ENCODE data around the gene MRTFA.

DNA sequence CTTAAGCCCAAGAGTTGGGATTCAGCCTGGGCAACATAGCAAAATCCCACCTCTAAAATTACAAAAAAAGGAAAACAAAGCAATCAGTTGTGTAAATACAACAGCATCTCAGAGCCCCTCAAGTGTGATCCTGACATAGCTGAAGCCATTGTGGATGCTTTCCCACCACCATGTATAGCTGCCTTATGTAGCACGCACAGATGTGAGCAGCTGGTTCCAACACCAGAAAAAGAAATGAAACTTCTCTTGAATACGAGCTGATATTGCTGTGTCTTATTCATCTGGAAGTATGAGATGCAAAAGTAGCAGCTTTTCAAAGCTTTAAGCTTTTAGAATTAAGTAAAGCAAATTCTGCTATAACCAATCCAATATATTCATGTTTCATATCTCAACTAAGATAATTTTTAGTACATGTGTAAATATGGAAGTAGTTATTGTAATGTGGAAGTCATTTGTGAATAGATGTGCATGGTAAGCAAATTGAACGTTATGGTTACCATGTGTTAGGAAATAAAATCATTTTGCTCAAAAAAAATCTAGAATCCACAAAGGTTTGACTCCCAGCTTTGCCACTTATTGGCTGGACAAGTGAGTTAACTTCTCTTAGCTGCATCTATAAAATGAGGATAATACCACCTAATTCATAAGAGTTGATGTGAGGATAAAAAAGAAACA, 203.0 kb downstream of the MRTFA start:
- TF ChIP-seq EP300 (IDR thresholded peaks at IDR 0.05) (no peak), POLR2A (IDR thresholded peaks at IDR 0.05) (no peak)
- TF ChIP-seq, protein P1, sequence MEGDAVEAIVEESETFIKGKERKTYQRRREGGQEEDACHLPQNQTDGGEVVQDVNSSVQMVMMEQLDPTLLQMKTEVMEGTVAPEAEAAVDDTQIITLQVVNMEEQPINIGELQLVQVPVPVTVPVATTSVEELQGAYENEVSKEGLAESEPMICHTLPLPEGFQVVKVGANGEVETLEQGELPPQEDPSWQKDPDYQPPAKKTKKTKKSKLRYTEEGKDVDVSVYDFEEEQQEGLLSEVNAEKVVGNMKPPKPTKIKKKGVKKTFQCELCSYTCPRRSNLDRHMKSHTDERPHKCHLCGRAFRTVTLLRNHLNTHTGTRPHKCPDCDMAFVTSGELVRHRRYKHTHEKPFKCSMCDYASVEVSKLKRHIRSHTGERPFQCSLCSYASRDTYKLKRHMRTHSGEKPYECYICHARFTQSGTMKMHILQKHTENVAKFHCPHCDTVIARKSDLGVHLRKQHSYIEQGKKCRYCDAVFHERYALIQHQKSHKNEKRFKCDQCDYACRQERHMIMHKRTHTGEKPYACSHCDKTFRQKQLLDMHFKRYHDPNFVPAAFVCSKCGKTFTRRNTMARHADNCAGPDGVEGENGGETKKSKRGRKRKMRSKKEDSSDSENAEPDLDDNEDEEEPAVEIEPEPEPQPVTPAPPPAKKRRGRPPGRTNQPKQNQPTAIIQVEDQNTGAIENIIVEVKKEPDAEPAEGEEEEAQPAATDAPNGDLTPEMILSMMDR (IDR thresholded peaks at IDR 0.05), result no peak
